A549 (cell line): ENCODE results near the gene TMEM88. TPM values are rescaled to one million over a fixed set of nuclear protein-coding genes. Genes with fewer than 3 reads are reported as not detected.

Source experiments
- CBX8 ChIP-seq: fragments of 200-600 bp; sonication (generic); IDR thresholded peaks from 2 replicates; pipeline ENCODE4 v1.6.1; 2016
- CEBPB ChIP-seq, 2 experiments: fragments of >200 bp in 1 of 2; sonication (Bioruptor Twin) in 1 of 2; formaldehyde crosslinking in 1 of 2; IDR thresholded peaks; 2 replicates each; pipeline ENCODE4 v1.6.1; 2012 to 2016
- EP300 ChIP-seq, 2 experiments: fragments of >200 bp; sonication (Bioruptor Twin); formaldehyde crosslinking; IDR thresholded peaks; 2 replicates in 1 of 2; 3 replicates in 1 of 2; pipeline ENCODE4 v1.6.1; 2016 to 2017
- ESRRA ChIP-seq: fragments of 150-350 bp; IDR thresholded peaks from 2 replicates; pipeline ENCODE4 v1.6.1; 2014; ENCODE audit warnings: mild to moderate bottlenecking, low read length, borderline replicate concordance
- FOSL2 ChIP-seq, 2 experiments: fragments of 450-650 bp in 1 of 2; fragments of >200 bp in 1 of 2; sonication (Bioruptor Twin) in 1 of 2; formaldehyde crosslinking; IDR thresholded peaks; 2 replicates each; pipeline versions ENCODE4 v1.5.0 to v1.6.1; 2016 to 2020; ENCODE audit warnings: mild to moderate bottlenecking in 1 of 2, moderate library complexity in 1 of 2
- HEYL ChIP-seq: fragments of 250-450 bp; sonication (Bioruptor Pico); IDR thresholded peaks from 2 replicates; pipeline ENCODE4 v1.8.0; 2021; ENCODE audit warnings: mild to moderate bottlenecking, moderate library complexity
- HOXA7 ChIP-seq: fragments of 250-450 bp; sonication (Bioruptor Pico); IDR thresholded peaks from 2 replicates; pipeline ENCODE4 v1.5.0; 2020; ENCODE audit warnings: mild to moderate bottlenecking, moderate library complexity
- HOXB5 ChIP-seq: fragments of 250-450 bp; sonication (Bioruptor Pico); IDR thresholded peaks from 2 replicates; pipeline ENCODE4 v1.5.0; 2020; ENCODE audit warnings: mild to moderate bottlenecking, moderate library complexity
- KDM1A ChIP-seq: fragments of 200-600 bp; sonication (generic); IDR thresholded peaks from 2 replicates; pipeline ENCODE4 v1.6.1; 2016; ENCODE audit warnings: low read depth, mild to moderate bottlenecking
- MAFK ChIP-seq: fragments of 450-650 bp; IDR thresholded peaks from 2 replicates; pipeline ENCODE4 v1.6.1; 2014; ENCODE audit not compliant: partially characterized antibody
- MAZ ChIP-seq: fragments of 150-350 bp; IDR thresholded peaks from 2 replicates; pipeline ENCODE4 v1.6.1; 2014; ENCODE audit warnings: antibody characterized with exemption, low read depth, low read length, borderline replicate concordance
- MYC ChIP-seq: IDR thresholded peaks from 2 replicates; pipeline ENCODE4 v1.6.1; 2012; ENCODE audit warnings: mild to moderate bottlenecking, inconsistent platforms, low read length, improper control_type of control experiment, borderline replicate concordance
- NFE2L2 ChIP-seq: fragments of 150-350 bp; conservative IDR thresholded peaks from 2 replicates; pipeline ENCODE4 v1.6.1; 2014; ENCODE audit warnings: low read length
- NPAS2 ChIP-seq: fragments of 250-450 bp; sonication (Bioruptor Pico); IDR thresholded peaks from 2 replicates; pipeline ENCODE4 v1.8.0; 2022; ENCODE audit warnings: mild to moderate bottlenecking, moderate library complexity, borderline replicate concordance
- POLR2A ChIP-seq: IDR thresholded peaks from 2 replicates; pipeline ENCODE4 v1.6.1; 2012; ENCODE audit warnings: mild to moderate bottlenecking, low read length
- RAD21 ChIP-seq, 2 experiments: fragments of >200 bp in 1 of 2; sonication (Bioruptor Twin) in 1 of 2; formaldehyde crosslinking in 1 of 2; IDR thresholded peaks in 1 of 2; conservative IDR thresholded peaks in 1 of 2; 2 replicates in 1 of 2; 3 replicates in 1 of 2; pipeline ENCODE4 v1.6.1; 2012 to 2018; ENCODE audit warnings: inconsistent platforms in 1 of 2
- RFX5 ChIP-seq: fragments of 450-650 bp; IDR thresholded peaks from 2 replicates; pipeline ENCODE4 v1.7.1; 2014; ENCODE audit warnings: antibody characterized with exemption, mild to moderate bottlenecking, moderate library complexity
- RNF2 ChIP-seq: fragments of 200-600 bp; sonication (generic); IDR thresholded peaks from 2 replicates; pipeline ENCODE4 v1.6.1; 2016; ENCODE audit warnings: low read depth, mild to moderate bottlenecking, antibody characterized with exemption, moderate library complexity, borderline replicate concordance
- ZC3H11A ChIP-seq: fragments of 450-650 bp; IDR thresholded peaks from 2 replicates; pipeline ENCODE4 v1.6.1; 2014; ENCODE audit warnings: antibody characterized with exemption, mild to moderate bottlenecking
- ZFP36 ChIP-seq: fragments of 450-650 bp; IDR thresholded peaks from 2 replicates; pipeline ENCODE4 v1.6.1; 2014; ENCODE audit warnings: borderline replicate concordance; ENCODE audit not compliant: partially characterized antibody
- polyA plus RNA-seq, 4 experiments: library from polyadenylated mRNA; depleted of rRNA in 3 of 4; stranded (reverse); fragments of >200 nt; fragmentation: RNase III in 1 of 4; extraction: RNeasy Plus Mini Kit Qiagen cat#74134 plus additional on column Dnase treatment in 1 of 4; gene quantifications; 2 replicates in 3 of 4; 3 replicates in 1 of 4; pipeline ENCODE4 v1.2.3, GENCODE V29; 2011 to 2017
- TF ChIP-seq, protein P1 (sequence below): fragments of >200 bp; sonication (Bioruptor Twin); formaldehyde crosslinking; IDR thresholded peaks from 3 replicates; pipeline ENCODE4 v1.6.1; 2016
- TF ChIP-seq, protein P2 (sequence below): IDR thresholded peaks from 2 replicates; pipeline ENCODE4 v1.6.1; 2012; ENCODE audit warnings: low read depth, borderline replicate concordance
- TF ChIP-seq, protein P3 (sequence below): fragments of >200 bp; sonication (Bioruptor Twin); formaldehyde crosslinking; IDR thresholded peaks from 2 replicates; pipeline ENCODE4 v1.6.1; 2016
- TF ChIP-seq, protein P4 (sequence below): fragments of 450-650 bp; IDR thresholded peaks from 2 replicates; pipeline ENCODE4 v1.6.1; 2014; ENCODE audit warnings: antibody characterized with exemption
- TF ChIP-seq, protein P5 (sequence below): fragments of 250-450 bp; sonication (Bioruptor Pico); IDR thresholded peaks from 2 replicates; pipeline ENCODE4 v1.5.0; 2021; ENCODE audit warnings: mild to moderate bottlenecking, moderate library complexity, borderline replicate concordance
- TF ChIP-seq, protein P6 (sequence below): fragments of 150-350 bp; IDR thresholded peaks from 2 replicates; pipeline ENCODE4 v1.6.1; 2014; ENCODE audit warnings: low read depth, mild to moderate bottlenecking, low read length
- TF ChIP-seq, protein P7 (sequence below): IDR thresholded peaks from 2 replicates; pipeline ENCODE4 v1.6.1; 2012

TMEM88 gene
- polyA plus RNA-seq, 2 of the 4 experiments (the other 2 are of a cell fraction), result 0.17 to 0.48 TPM

DNA sequence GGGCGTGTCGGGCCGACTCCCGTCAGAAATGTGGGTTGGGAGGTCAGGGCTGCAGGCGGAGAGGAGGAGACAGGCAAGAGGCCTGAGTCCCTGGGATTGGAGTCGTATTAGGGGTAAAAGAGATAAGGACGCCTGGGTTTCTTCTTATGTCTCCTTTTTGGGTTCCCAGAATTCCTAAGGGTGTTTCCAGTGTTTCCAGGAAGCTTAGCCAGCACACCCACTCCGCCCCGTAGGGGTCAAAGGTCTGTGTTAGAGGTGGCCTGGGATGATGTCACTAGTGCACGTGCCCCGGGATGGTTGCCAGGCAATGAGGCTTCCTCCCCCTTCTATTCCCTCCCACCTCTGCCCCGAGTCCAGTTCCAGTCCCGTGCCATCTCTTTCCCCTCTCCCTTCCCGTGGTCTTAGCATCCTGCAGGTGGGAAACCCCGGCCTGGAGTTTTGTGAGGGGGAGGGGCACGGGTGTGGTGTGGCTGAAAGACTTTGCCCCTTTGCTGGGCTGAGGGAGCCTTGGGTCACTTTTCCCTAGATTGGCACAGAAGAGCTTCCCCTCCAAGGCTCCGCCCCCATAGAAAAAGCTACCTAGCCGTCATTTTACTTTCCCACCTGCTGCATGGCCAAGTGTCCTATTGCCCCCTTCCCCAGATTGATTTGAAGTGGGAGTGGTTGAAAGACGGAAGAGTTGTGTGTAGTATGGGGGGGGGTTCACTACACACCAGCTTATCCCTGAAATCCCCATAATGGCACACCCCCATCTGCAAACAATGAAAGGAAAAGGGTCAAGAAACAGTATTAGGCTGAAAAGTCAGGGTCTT, 18.1 kb upstream of the TMEM88 start (continued):
- TF ChIP-seq, protein P1, sequence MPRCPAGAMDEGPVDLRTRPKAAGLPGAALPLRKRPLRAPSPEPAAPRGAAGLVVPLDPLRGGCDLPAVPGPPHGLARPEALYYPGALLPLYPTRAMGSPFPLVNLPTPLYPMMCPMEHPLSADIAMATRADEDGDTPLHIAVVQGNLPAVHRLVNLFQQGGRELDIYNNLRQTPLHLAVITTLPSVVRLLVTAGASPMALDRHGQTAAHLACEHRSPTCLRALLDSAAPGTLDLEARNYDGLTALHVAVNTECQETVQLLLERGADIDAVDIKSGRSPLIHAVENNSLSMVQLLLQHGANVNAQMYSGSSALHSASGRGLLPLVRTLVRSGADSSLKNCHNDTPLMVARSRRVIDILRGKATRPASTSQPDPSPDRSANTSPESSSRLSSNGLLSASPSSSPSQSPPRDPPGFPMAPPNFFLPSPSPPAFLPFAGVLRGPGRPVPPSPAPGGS, result no peak
- TF ChIP-seq RAD21 (conservative IDR thresholded peaks at IDR 0.05 in 1 of 2, IDR thresholded peaks at IDR 0.05 in 1 of 2) (0 out of 5 replicates have a peak, but pooled peaks of 1 of the 2 experiments have one; percentile 21), MAFK (no peak), RFX5 (peak; percentile 86), CEBPB (IDR thresholded peaks at IDR 0.05) (peak in 1 of 2 experiments; percentile 68; a peak in 1 of 4 replicates), EP300 (IDR thresholded peaks at IDR 0.05) (peak in 1 of 2 experiments; percentile 70; a peak in 1 of 5 replicates), HOXB5 (no peak; the same call in 1 of the 2 replicates), FOSL2 (IDR thresholded peaks at IDR 0.05) (no peak; the same call in 1 of the 2 replicates), FOSL2 (CRISPR knock-in tag; IDR thresholded peaks at IDR 0.05) (peak; percentile 85), CBX8 (no peak), HEYL (CRISPR knock-in tag) (no peak), ESRRA (peak; percentile 62; the same call in 1 of the 2 replicates), NPAS2 (CRISPR knock-in tag) (peak; percentile 66; the same call in 1 of the 2 replicates), POLR2A (no peak), RNF2 (no peak), ZC3H11A (no peak), KDM1A (no peak), MYC (peak; percentile 91), ZFP36 (no peak), HOXA7 (CRISPR knock-in tag) (no peak), MAZ (peak; percentile 99), NFE2L2 (no peak)
- TF ChIP-seq, protein P2, sequence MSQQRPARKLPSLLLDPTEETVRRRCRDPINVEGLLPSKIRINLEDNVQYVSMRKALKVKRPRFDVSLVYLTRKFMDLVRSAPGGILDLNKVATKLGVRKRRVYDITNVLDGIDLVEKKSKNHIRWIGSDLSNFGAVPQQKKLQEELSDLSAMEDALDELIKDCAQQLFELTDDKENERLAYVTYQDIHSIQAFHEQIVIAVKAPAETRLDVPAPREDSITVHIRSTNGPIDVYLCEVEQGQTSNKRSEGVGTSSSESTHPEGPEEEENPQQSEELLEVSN, result 0 out of 2 replicates have a peak, but pooled peaks have one; percentile 68
- TF ChIP-seq, protein P3, sequence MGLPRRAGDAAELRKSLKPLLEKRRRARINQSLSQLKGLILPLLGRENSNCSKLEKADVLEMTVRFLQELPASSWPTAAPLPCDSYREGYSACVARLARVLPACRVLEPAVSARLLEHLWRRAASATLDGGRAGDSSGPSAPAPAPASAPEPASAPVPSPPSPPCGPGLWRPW, result no peak
- TF ChIP-seq, protein P4, sequence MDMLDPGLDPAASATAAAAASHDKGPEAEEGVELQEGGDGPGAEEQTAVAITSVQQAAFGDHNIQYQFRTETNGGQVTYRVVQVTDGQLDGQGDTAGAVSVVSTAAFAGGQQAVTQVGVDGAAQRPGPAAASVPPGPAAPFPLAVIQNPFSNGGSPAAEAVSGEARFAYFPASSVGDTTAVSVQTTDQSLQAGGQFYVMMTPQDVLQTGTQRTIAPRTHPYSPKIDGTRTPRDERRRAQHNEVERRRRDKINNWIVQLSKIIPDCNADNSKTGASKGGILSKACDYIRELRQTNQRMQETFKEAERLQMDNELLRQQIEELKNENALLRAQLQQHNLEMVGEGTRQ, result peak; percentile 88
- TF ChIP-seq, protein P5, sequence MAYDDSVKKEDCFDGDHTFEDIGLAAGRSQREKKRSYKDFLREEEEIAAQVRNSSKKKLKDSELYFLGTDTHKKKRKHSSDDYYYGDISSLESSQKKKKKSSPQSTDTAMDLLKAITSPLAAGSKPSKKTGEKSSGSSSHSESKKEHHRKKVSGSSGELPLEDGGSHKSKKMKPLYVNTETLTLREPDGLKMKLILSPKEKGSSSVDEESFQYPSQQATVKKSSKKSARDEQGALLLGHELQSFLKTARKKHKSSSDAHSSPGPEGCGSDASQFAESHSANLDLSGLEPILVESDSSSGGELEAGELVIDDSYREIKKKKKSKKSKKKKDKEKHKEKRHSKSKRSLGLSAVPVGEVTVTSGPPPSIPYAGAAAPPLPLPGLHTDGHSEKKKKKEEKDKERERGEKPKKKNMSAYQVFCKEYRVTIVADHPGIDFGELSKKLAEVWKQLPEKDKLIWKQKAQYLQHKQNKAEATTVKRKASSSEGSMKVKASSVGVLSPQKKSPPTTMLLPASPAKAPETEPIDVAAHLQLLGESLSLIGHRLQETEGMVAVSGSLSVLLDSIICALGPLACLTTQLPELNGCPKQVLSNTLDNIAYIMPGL (CRISPR knock-in tag), result no peak
- TF ChIP-seq, protein P6, sequence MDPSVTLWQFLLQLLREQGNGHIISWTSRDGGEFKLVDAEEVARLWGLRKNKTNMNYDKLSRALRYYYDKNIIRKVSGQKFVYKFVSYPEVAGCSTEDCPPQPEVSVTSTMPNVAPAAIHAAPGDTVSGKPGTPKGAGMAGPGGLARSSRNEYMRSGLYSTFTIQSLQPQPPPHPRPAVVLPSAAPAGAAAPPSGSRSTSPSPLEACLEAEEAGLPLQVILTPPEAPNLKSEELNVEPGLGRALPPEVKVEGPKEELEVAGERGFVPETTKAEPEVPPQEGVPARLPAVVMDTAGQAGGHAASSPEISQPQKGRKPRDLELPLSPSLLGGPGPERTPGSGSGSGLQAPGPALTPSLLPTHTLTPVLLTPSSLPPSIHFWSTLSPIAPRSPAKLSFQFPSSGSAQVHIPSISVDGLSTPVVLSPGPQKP, result no peak
- TF ChIP-seq, protein P7, sequence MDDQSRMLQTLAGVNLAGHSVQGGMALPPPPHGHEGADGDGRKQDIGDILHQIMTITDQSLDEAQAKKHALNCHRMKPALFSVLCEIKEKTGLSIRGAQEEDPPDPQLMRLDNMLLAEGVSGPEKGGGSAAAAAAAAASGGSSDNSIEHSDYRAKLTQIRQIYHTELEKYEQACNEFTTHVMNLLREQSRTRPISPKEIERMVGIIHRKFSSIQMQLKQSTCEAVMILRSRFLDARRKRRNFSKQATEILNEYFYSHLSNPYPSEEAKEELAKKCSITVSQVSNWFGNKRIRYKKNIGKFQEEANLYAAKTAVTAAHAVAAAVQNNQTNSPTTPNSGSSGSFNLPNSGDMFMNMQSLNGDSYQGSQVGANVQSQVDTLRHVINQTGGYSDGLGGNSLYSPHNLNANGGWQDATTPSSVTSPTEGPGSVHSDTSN, result peak; percentile 67; the same call in 1 of the 2 replicates
